Measurements from ENCODE around the gene THADA. TPM values are rescaled to one million over a fixed set of nuclear protein-coding genes. Genes with fewer than 3 reads are reported as not detected.
A peak's percentile ranks its signal among the peaks of the same experiment; 100 is the strongest.

Gene THADA
- total and polyA plus RNA-seq, 7 donors, result 4.4 to 35.2 (median 20.2) TPM

DNA sequence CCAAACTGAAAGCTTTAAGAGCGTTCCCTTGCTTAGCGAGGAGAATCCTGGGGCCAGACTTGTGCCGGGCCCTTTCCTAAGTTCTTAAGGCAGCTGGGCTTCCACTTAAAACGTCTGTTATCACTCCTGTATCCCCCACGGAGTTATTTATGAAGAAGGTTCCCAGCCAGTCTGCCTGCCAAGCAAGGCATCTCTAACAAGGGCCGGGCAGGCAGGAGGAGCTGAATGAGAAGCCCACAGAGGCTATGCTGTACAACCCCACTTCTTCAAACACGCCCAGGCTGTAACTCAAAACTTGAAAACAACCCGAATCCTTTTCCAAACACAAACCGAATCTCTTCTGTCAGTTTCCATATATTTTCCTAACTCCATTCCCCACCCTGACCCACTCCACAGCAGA lies 330.4 kb downstream of the THADA start:
- H3K9me3 ChIP-seq, result no peaks in the 10 kb centered on the region
- intact Hi-C loops (cut with DNase I), result no loop called here
- no peaks in the 10 kb centered on the region for H3K27me3 ChIP-seq
- H3K4me1 ChIP-seq, result peaks cover 0 to 77% (median 69%) of the 10 kb centered on the region in 4 donors
- DNase-seq, result peak; percentile 75
- WGBS, 2 donors, result 80 to 84% methylated on average over 9 of the region's 9 CpGs
- H3K4me3 ChIP-seq, result peak overlapping the region in 2 of 4 donors; percentile 16 to 25
- peak overlapping the region; percentile 81 to 87 (median 83) for H3K27ac ChIP-seq
- no peak for TF ChIP-seq EP300 (IDR thresholded peaks at IDR 0.05)
- TF ChIP-seq, protein P1, sequence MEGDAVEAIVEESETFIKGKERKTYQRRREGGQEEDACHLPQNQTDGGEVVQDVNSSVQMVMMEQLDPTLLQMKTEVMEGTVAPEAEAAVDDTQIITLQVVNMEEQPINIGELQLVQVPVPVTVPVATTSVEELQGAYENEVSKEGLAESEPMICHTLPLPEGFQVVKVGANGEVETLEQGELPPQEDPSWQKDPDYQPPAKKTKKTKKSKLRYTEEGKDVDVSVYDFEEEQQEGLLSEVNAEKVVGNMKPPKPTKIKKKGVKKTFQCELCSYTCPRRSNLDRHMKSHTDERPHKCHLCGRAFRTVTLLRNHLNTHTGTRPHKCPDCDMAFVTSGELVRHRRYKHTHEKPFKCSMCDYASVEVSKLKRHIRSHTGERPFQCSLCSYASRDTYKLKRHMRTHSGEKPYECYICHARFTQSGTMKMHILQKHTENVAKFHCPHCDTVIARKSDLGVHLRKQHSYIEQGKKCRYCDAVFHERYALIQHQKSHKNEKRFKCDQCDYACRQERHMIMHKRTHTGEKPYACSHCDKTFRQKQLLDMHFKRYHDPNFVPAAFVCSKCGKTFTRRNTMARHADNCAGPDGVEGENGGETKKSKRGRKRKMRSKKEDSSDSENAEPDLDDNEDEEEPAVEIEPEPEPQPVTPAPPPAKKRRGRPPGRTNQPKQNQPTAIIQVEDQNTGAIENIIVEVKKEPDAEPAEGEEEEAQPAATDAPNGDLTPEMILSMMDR (IDR thresholded peaks at IDR 0.05), result no peak
- TF ChIP-seq POLR2AphosphoS5 (IDR thresholded peaks at IDR 0.05), result peak in 1 of 4 donors; percentile 50
- no peaks in the 10 kb centered on the region for H3K36me3 ChIP-seq

DNA sequence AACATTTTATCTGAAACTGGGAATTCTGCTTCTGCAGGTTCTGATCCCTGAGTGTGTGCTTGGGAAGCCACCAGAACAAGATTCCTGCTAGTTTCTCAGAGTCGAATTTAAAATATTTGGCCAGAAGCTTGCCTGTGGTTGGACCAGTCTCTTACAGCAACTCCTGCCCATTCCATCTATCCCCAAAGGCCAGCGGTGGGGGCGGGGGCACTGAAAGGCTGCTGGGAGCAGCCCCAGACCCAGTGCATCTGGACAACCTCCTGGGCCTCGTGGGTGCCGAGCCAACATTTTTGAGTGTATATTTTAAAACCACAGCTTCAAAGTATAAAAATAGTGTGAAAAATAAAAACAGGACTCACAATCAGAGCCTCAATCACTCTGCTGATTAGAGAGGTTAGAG lies 330.8 kb downstream of the THADA start:
- Histone ChIP-seq H3K4me3 (peak overlapping the region in 2 of 4 donors; percentile 16 to 25), H3K36me3 (no peaks in the 10 kb centered on the region), H3K27ac (peak overlapping the region; percentile 81 to 87 (median 83)), H3K27me3 (no peaks in the 10 kb centered on the region), H3K4me1 (peaks cover 0 to 73% (median 64%) of the 10 kb centered on the region in 4 donors), H3K9me3 (no peaks in the 10 kb centered on the region)
- WGBS, 2 donors, result 73 to 84% methylated on average over 5 of the region's 5 CpGs
- intact Hi-C loops (cut with DNase I), result no loop called here
- TF ChIP-seq, protein P1 (IDR thresholded peaks at IDR 0.05), result no peak
- no peak for TF ChIP-seq EP300 (IDR thresholded peaks at IDR 0.05)
- TF ChIP-seq POLR2AphosphoS5 (IDR thresholded peaks at IDR 0.05), result no peak
- no peak for TF ChIP-seq POLR2A (IDR thresholded peaks at IDR 0.05)
- DNase-seq, result peak; percentile 78

DNA sequence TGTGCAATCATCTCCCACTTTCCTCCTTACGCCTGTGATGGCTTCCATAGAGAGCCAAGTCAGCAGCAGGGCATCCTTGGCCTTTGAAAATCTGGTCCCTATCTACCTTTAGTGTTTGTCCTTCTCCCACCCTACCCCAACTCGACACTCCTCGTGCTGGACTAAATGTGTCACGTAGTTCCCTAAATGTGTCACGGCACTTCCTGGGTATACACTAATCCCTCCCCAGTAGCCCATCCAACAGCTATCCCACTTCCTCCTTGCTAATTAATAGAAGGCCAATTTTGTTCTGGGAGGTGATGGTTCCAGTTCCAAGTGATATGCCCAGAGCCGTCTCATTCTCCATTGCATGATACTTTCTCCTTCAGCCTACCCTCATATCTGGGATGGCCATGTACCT lies 332.9 kb downstream of the THADA start:
- no peak for DNase-seq
- intact Hi-C loops (cut with DNase I), result no loop called here
- TF ChIP-seq POLR2AphosphoS5 (IDR thresholded peaks at IDR 0.05) (no peak), POLR2A (IDR thresholded peaks at IDR 0.05) (no peak), EP300 (IDR thresholded peaks at IDR 0.05) (no peak)
- TF ChIP-seq, protein P1 (IDR thresholded peaks at IDR 0.05), result no peak
- Histone ChIP-seq H3K27ac (no peak overlapping the region), H3K27me3 (no peaks in the 10 kb centered on the region), H3K36me3 (no peaks in the 10 kb centered on the region), H3K4me3 (no peak overlapping the region), H3K9me3 (no peaks in the 10 kb centered on the region), H3K4me1 (peaks cover 0 to 52% (median 44%) of the 10 kb centered on the region in 4 donors)
- 92 to 95% methylated on average over 6 of the region's 6 CpGs for WGBS, 2 donors

DNA sequence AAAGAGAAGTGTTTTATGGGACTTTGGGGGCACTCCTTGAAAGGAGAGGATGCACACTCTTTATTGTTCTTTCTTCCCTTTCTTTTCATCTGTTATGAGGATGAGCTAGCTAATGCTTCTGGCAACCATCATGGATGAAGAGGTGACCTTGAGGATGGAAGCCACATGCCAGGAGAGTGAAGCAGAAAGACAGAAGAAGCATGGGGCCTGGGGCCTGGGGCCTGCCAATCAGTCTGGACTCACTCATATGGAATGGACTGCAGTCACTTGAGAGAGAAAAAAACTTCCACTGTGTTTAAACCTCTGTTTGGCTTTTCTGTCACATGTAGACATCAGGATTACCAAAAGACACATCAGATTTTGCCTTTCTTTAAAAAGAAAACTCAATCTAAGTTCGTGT lies 333.6 kb downstream of the THADA start:
- TF ChIP-seq POLR2AphosphoS5 (IDR thresholded peaks at IDR 0.05), result no peak
- no peaks in the 10 kb centered on the region for H3K27me3 ChIP-seq
- 91% methylated on average over 1 of the region's 1 CpG for WGBS, 2 donors
- no peaks in the 10 kb centered on the region for H3K9me3 ChIP-seq
- intact Hi-C loops (cut with DNase I), result no loop called here
- no peak overlapping the region for H3K27ac ChIP-seq
- no peak overlapping the region for H3K4me3 ChIP-seq
- no peaks in the 10 kb centered on the region for H3K36me3 ChIP-seq
- peaks cover 0 to 45% (median 37%) of the 10 kb centered on the region in 4 donors for H3K4me1 ChIP-seq
- no peak for DNase-seq

DNA sequence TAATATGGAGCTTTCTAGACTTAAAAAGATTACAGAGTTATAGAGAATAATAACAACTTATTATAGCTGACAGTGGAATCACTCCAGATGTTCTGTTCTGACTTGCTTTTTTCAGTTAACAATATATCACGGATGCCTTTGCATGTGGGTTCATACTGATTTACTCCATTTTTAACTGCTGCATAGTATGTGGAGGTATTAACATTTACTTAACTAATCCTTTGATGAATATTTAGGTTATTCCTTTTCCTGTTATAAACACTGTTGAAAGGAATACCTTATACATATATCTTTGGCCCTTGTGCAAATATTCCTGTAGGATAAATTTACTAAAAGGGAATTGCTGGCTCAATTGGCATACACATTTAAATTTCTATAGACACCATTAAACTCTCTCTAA lies 336.3 kb downstream of the THADA start:
- Histone ChIP-seq H3K27me3 (no peaks in the 10 kb centered on the region), H3K4me3 (no peak overlapping the region), H3K4me1 (peaks cover 0 to 34% (median 23%) of the 10 kb centered on the region in 4 donors), H3K27ac (no peak overlapping the region), H3K9me3 (no peaks in the 10 kb centered on the region), H3K36me3 (no peaks in the 10 kb centered on the region)
- DNase-seq, result no peak
- TF ChIP-seq, protein P1 (IDR thresholded peaks at IDR 0.05), result no peak
- TF ChIP-seq POLR2A (IDR thresholded peaks at IDR 0.05), result no peak
- no peak for TF ChIP-seq EP300 (IDR thresholded peaks at IDR 0.05)
- TF ChIP-seq POLR2AphosphoS5 (IDR thresholded peaks at IDR 0.05), result no peak
- intact Hi-C loops (cut with DNase I), result no loop called here
- 92 to 94% methylated on average over 1 of the region's 1 CpG for WGBS, 2 donors
